BE2C (cell line): ENCODE measurements around the gene MLANA. TPM values are rescaled to one million over a fixed set of nuclear protein-coding genes. Genes with fewer than 3 reads are reported as not detected.

Experiments used
- DNase-seq: peaks from one replicate; pipeline ENCODE4 v3.0.0-alpha.2; 2020
- H3K27me3 ChIP-seq: fragments of 250-450 bp; sonication (Bioruptor Pico); 2 replicates; pipeline ENCODE4 v1.5.1; 2020; ENCODE audit warnings: mild to moderate bottlenecking
- H3K36me3 ChIP-seq: fragments of 250-450 bp; sonication (Bioruptor Pico); 2 replicates; pipeline ENCODE4 v1.5.1; 2020; ENCODE audit warnings: mild to moderate bottlenecking
- H3K4me1 ChIP-seq: fragments of 250-450 bp; sonication (Bioruptor Pico); 2 replicates; pipeline ENCODE4 v1.5.1; 2020
- H3K4me3 ChIP-seq: 2 replicates; pipeline ENCODE4 v1.5.1; 2011; ENCODE audit warnings: low read depth, low read length
- H3K9me3 ChIP-seq: fragments of 250-450 bp; sonication (Bioruptor Pico); 2 replicates; pipeline ENCODE4 v1.5.1; 2020
- polyA plus RNA-seq: library from polyadenylated mRNA; unstranded; fragments of >200 nt; gene quantifications from one replicate; pipeline ENCODE4 v1.2.1, GENCODE V29; 2012; ENCODE audit warnings: low read depth, missing spikeins; ENCODE audit not compliant: insufficient read length, insufficient read depth
- TF ChIP-seq, protein P1 (sequence below): IDR thresholded peaks from 2 replicates; pipeline ENCODE4 v1.5.1; 2012; ENCODE audit warnings: mild to moderate bottlenecking, low read depth, low read length

Gene MLANA, protein sequence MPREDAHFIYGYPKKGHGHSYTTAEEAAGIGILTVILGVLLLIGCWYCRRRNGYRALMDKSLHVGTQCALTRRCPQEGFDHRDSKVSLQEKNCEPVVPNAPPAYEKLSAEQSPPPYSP
- not detected for polyA plus RNA-seq

DNA sequence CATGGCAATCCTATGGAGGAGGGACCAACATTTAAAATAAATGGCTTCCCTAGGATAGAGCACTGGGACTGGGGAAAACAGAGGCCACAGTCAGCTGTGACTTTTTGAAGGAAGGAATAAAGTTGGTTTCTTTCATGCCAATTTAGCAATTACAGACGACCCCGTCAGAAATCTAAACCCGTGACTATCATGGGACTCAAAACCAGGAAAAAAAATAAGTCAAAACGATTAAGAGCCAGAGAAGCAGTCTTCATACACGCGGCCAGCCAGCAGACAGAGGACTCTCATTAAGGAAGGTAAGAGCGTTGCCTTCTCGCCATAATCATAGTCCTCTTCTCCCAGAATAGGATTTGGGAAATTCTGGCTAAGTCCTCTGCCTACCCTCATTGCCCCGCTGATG is at the start of gene MLANA:
Gene MLANA (plus strand): TSS at position 249 of the 400 bp plus-strand sequence. CDS start 1,586 bp downstream, outside the sequence.
- TF ChIP-seq, protein P1, sequence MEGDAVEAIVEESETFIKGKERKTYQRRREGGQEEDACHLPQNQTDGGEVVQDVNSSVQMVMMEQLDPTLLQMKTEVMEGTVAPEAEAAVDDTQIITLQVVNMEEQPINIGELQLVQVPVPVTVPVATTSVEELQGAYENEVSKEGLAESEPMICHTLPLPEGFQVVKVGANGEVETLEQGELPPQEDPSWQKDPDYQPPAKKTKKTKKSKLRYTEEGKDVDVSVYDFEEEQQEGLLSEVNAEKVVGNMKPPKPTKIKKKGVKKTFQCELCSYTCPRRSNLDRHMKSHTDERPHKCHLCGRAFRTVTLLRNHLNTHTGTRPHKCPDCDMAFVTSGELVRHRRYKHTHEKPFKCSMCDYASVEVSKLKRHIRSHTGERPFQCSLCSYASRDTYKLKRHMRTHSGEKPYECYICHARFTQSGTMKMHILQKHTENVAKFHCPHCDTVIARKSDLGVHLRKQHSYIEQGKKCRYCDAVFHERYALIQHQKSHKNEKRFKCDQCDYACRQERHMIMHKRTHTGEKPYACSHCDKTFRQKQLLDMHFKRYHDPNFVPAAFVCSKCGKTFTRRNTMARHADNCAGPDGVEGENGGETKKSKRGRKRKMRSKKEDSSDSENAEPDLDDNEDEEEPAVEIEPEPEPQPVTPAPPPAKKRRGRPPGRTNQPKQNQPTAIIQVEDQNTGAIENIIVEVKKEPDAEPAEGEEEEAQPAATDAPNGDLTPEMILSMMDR = no peak
- Histone ChIP-seq H3K27me3 (peaks cover 28% of the 10 kb centered on the region), H3K4me3 (no peak within 1 kb of the TSS), H3K36me3 (no peaks in the 10 kb centered on the region), H3K4me1 (no peaks in the 10 kb centered on the region), H3K9me3 (no peaks in the 10 kb centered on the region)
- no peak for DNase-seq

DNA sequence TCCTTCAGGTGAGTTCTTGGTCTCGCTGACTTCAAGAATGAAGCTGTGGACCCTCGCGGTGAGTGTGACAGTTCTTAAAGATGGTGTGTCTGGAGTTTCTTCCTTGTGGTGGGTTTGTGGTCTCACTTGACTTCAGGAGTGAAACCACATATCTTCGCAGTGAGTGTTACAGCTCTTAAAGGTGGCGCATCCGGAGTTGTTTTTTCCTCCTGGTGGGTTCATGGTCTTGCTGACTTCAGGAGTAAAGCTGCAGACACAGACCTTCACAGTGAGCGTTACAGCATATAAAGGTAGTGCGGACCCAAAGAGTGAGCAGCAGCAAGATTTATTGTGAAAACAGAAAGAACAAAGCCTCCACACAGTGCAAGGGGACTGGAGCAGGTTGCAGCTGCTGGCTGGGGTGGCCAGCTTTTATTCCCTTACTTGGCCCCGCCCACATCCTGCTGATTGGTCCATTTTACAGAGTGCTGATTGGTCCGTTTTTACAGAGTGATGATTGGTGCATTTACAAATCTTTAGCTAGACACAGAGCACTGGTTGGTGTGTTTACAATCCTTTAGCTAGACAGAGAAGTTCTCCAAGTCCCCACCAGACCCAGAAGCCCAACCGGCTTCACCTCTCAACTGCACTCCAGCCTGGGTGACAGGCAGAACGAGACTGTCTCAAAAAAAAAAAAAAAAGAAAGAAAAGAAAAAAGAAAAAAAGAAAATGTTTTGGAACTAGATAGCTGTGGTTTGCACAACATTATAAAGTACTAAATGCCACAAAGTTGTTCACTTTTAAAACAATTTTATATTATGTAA is 48.7 kb upstream of the MLANA start:
- DNase-seq = no peak
- no peaks in the 10 kb centered on the region for H3K9me3 ChIP-seq
- no peak overlapping the region for H3K4me3 ChIP-seq
- H3K36me3 ChIP-seq = no peaks in the 10 kb centered on the region
- H3K27me3 ChIP-seq = no peaks in the 10 kb centered on the region
- H3K4me1 ChIP-seq = peaks cover 3% of the 10 kb centered on the region; the same call in 1 of the 2 replicates
- TF ChIP-seq, protein P1 = no peak

DNA sequence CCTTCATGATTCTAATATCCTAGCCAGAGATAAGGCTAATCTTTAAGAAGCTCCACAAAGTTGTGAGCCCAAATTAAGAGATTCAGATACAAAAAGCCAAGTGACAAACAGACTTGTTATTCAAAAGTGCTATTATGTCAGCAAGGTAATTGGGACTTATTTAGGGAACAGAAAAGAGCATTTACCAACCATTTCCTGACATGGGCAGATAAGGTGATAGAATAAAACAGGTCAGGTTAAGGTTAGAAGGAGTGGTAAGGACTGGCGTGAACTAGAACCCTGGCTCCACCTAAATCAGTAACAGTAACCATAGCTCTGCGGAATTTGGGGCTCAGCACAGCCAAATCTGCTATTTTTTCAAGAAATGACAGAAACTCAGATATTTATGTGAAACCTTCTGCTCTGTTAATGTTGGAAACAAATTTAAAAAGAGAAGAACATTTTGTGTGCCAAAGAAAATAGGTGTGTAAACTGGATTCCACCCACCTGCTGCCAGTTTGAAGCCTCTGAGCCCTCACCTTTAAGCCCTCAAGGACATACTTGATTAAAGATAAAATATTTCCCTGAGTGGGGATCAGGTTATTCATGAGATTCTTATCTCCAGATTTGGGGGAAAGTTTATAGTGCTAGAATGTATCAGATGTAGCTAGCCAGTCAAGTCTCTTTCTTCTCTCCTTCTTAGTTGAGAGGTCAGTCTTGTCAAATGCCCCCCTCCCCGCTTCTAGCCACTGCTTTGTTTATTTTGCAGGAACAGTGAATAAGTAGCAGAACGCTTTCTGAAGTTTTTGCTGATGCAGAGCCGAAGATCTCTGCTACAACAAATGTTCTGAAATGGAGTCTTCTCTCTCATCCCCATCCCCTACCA is 47.5 kb upstream of the MLANA start:
- no peaks in the 10 kb centered on the region for H3K36me3 ChIP-seq
- peaks cover 3% of the 10 kb centered on the region; the same call in 1 of the 2 replicates for H3K4me1 ChIP-seq
- H3K4me3 ChIP-seq = no peak overlapping the region
- H3K9me3 ChIP-seq = no peaks in the 10 kb centered on the region
- no peak for DNase-seq
- TF ChIP-seq, protein P1 = no peak
- no peaks in the 10 kb centered on the region for H3K27me3 ChIP-seq

DNA sequence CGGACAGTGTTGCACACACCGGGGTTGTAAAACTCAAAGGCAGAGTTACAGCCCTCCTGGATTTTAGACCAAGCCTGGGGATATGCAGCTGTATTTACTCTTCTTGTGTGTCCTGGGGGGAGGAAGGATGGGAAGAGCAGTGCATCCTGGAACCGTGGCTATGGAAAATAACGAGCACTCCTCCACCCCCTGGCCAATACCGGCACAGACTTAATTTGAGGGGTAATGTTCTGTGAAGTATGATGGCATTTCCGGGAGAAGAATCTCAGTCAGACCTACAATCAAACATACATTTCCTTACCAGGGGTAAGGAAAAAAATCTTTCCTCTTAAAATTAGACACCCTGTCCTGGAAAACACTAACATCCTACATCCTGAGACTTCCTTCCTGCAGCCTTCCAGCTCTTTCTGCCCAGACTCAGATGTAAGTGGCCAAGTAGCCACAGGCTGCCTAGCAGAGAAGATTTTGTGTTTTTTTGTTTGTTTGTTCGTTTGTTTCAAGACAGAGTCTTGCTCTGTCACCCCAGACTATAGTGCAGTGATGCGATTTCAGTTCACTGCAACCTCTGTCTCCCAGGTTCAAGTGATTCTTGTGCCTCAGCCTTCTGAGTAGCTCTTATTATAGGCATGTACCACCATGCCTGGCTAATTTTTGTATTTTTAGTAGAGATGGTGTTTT is 46.8 kb upstream of the MLANA start:
- H3K4me3 ChIP-seq = no peak overlapping the region
- H3K9me3 ChIP-seq = no peaks in the 10 kb centered on the region
- H3K27me3 ChIP-seq = no peaks in the 10 kb centered on the region
- TF ChIP-seq, protein P1 = no peak
- no peaks in the 10 kb centered on the region for H3K36me3 ChIP-seq
- peaks cover 3% of the 10 kb centered on the region; the same call in 1 of the 2 replicates for H3K4me1 ChIP-seq
- DNase-seq = no peak

DNA sequence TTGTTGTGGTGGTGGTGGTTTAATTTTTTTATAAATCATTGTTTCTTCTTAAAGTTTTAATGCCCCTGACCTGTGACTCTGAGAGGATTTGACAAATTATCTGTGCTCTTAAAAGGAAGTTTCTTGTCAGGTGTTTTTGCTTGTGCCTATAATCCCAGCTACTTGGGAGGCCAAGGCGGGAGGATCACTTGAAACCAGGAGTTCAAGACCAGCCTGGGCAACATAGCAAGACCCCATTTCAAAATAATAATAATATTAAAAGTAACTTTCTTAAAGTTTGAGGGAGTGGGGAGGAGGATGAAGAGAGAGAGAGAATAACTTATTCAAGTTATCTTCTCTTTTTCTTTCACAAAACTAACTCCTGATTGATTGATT is 45.5 kb upstream of the MLANA start:
- H3K4me1 ChIP-seq = peaks cover 3% of the 10 kb centered on the region; the same call in 1 of the 2 replicates
- no peaks in the 10 kb centered on the region for H3K27me3 ChIP-seq
- TF ChIP-seq, protein P1 = no peak
- no peak overlapping the region for H3K4me3 ChIP-seq
- no peaks in the 10 kb centered on the region for H3K36me3 ChIP-seq
- H3K9me3 ChIP-seq = no peaks in the 10 kb centered on the region
- no peak for DNase-seq
